Chondrocyte (in vitro differentiated cells): ENCODE results near the gene NSMCE4A. TPM values are rescaled to one million over a fixed set of nuclear protein-coding genes. Genes with fewer than 3 reads are reported as not detected.

Source experiments
- DNase-seq: peaks from one replicate; pipeline ENCODE4 v3.0.0; 2021; ENCODE audit warnings: mixed read lengths, low spot score
- H3K27ac Mint-ChIP-seq: one replicate; pipeline ENCODE4 v1.8.0; 2021; ENCODE audit warnings: mild to moderate bottlenecking, moderate library complexity, mixed read lengths; ENCODE audit not compliant: unreplicated experiment
- H3K27me3 Mint-ChIP-seq: 2 replicates; pipeline ENCODE4 v1.8.0; 2021; ENCODE audit warnings: low read depth, mixed read lengths
- H3K36me3 Mint-ChIP-seq: 2 replicates; pipeline ENCODE4 v1.8.0; 2021; ENCODE audit warnings: low read depth, mixed read lengths
- H3K4me1 Mint-ChIP-seq: 2 replicates; pipeline ENCODE4 v1.8.0; 2021; ENCODE audit warnings: low read depth, mild to moderate bottlenecking, mixed read lengths
- H3K4me3 Mint-ChIP-seq: one replicate; pipeline ENCODE4 v1.8.0; 2021; ENCODE audit warnings: mild to moderate bottlenecking, moderate library complexity, mixed read lengths; ENCODE audit not compliant: unreplicated experiment
- H3K9me3 Mint-ChIP-seq: 2 replicates; pipeline ENCODE4 v1.8.0; 2021; ENCODE audit warnings: low read depth, mixed read lengths
- CTCF ChIP-seq: fragments of 200-600 bp; sonication (generic); IDR thresholded peaks from 2 replicates; pipeline ENCODE4 v1.5.0; 2021; ENCODE audit warnings: antibody characterized with exemption, mild to moderate bottlenecking, moderate library complexity
- total RNA-seq: library from RNA; stranded (reverse); gene quantifications from 3 replicates; pipeline ENCODE4 v1.2.1, GENCODE V29; 2021

The NSMCE4A gene
- total RNA-seq, 1 donor from 2014 or later: 24.8 TPM

GRCh38 chr10:122013311-122013780 lies 38.3 kb upstream of the NSMCE4A start:
- TF ChIP-seq CTCF: no peak
- no peaks in the 10 kb centered on the region for H3K9me3 Mint-ChIP-seq
- peaks cover 4% of the 10 kb centered on the region for H3K27me3 Mint-ChIP-seq
- H3K4me1 Mint-ChIP-seq: no peaks in the 10 kb centered on the region
- H3K4me3 Mint-ChIP-seq: no peak overlapping the region
- no peaks in the 10 kb centered on the region for H3K36me3 Mint-ChIP-seq
- no peak for DNase-seq
- no peak overlapping the region for H3K27ac Mint-ChIP-seq

GRCh38 chr10:122012731-122013130 lies 37.7 kb upstream of the NSMCE4A start:
- DNase-seq: no peak
- Mint-ChIP-seq H3K27me3 (peaks cover 4% of the 10 kb centered on the region), H3K9me3 (no peaks in the 10 kb centered on the region), H3K4me1 (no peaks in the 10 kb centered on the region), H3K27ac (no peak overlapping the region), H3K4me3 (no peak overlapping the region), H3K36me3 (no peaks in the 10 kb centered on the region)
- no peak for TF ChIP-seq CTCF

- Mint-ChIP-seq H3K27me3 (no peaks in the 10 kb centered on the region), H3K36me3 (no peaks in the 10 kb centered on the region), H3K27ac (no peak overlapping the region), H3K4me3 (no peak overlapping the region), H3K9me3 (no peaks in the 10 kb centered on the region), H3K4me1 (no peaks in the 10 kb centered on the region)
- no peak for TF ChIP-seq CTCF
- no peak for DNase-seq
Measured at GRCh38 chr10:122010405-122011050, 35.5 kb upstream of the NSMCE4A start.

- peaks cover 8% of the 10 kb centered on the region for H3K9me3 Mint-ChIP-seq
- peaks cover 3% of the 10 kb centered on the region for H3K36me3 Mint-ChIP-seq
- no peaks in the 10 kb centered on the region for H3K4me1 Mint-ChIP-seq
- no peak for TF ChIP-seq CTCF
- no peaks in the 10 kb centered on the region for H3K27me3 Mint-ChIP-seq
- no peak overlapping the region for H3K27ac Mint-ChIP-seq
- no peak for DNase-seq
- no peak overlapping the region for H3K4me3 Mint-ChIP-seq
Measured at GRCh38 chr10:122007415-122007814, 32.4 kb upstream of the NSMCE4A start.

- no peak for TF ChIP-seq CTCF
- no peak for DNase-seq
- no peaks in the 10 kb centered on the region for H3K4me1 Mint-ChIP-seq
Measured at GRCh38 chr10:122001698-122002097, 26.7 kb upstream of the NSMCE4A start.

More at GRCh38 chr10:122001698-122002097, 26.7 kb upstream of the NSMCE4A start:
- H3K9me3 Mint-ChIP-seq: peaks cover 21% of the 10 kb centered on the region
- no peak overlapping the region for H3K4me3 Mint-ChIP-seq
- H3K27ac Mint-ChIP-seq: no peak overlapping the region
- H3K27me3 Mint-ChIP-seq: peaks cover 2% of the 10 kb centered on the region
- H3K36me3 Mint-ChIP-seq: peaks cover 10% of the 10 kb centered on the region
